Hippocampal formation (tissue), 2 donors: Measurements from ENCODE around the gene LIPJ.

Experiments used
- DNase-seq, 2 donors: peaks; one replicate each; lab custom pipeline; 2025; lab: John Stamatoyannopoulos, UW

LIPJ gene

DNA sequence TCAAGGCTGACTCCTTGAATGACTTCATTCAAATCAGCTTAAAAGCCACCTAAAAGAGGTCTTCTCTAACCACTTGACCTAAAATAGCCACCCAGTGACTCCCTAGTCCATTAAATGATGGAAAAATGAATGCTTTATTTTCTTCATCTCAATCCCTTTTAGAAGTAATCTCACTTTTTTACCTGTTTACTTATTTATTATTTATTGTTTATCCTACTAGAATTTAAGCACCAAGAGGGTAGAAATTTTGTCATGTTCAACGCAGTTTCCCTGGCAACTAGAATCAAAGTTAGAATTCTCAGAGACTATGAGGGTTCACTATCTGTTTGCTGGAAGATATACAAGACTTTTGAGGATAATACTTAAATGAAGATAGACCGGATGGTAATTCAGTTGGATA is at the start of gene LIPJ:
Gene LIPJ, plus strand, starts transcription at position 301 of the 400 bp plus-strand sequence. CDS start 3,926 bp downstream, outside the sequence.
- DNase-seq: no peak

DNA sequence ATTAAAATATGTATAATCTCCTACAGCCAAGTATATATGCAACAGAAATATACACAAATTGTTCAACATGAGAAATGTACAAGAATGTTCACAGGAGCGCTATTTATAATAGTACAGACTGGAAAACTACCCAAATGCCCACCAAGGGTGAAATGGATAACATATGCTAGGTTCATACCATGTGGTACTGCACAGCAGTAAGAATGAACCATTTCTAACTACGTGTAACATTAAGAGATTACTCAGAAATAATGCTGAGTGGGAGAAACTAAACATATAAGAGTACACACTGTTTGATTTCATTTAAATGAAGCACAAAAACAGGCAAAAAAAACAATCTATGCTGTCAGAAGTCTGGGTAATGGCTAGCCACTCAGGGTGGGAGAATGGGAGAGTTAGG is 49.2 kb upstream of the LIPJ start:
- no peak for DNase-seq

DNA sequence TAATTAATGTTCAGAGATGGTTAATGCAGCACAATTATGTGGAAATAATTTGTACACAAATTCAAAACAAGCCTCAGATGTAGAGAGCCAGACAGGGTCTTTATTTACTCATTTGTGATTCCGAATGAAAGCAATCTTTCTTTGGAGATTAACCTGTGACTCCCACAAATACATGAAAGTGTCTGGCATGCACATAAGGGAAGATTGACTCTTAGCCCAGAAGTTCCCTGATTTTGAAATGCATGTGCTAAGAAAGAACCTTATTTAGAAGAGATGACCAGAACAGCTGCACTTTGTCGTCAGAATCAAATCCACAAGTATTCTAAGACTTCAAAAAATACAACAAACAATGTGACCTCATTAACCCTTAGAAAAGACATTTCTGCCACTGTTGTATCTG is 48.5 kb upstream of the LIPJ start:
- DNase-seq: no peak

- DNase-seq: no peak
Observed at GRCh38 chr10:88540351-88540750, 46.2 kb upstream of the LIPJ start.

DNA sequence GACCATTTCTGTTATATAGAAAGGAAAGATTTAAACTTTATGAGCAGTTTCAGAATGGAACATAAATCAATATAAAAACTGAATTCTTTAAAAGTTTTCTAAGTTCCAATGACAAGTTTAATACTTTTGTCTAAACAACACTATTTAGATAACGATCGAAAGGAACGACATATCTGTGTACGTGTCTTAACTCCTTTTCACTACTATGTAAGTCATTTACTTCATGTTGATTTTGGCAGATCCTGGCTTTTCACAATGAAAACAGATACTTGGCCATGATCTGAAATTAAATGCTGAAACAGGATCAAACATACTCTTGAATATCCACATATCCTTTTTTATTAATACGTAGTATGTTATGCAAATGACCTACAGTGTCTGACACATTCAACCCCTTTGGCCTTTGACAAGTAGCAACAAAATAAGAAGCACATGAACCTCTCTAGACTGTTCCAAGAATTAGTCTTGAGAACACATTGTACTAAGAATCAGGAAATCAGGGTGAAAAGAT is 45.4 kb upstream of the LIPJ start:
- no peak for DNase-seq

DNA sequence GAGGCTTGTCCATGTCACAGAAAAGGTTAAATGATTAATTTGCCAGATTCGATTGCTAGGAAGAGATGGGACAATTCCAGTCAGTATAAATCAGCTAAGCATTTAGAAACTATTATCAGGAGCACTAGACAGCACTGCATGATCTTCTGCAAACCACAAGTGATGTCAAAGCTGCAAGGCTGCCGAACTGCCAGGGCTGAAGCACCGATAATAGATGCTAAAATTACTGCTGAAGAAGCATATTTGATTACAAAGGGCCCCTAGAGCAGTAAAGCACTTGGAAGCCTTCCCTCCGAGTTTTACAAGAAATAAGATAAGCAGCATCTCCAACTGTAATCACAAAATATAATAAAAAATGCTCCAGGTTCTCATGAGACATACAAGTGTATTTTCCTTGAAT is 44.0 kb upstream of the LIPJ start:
- DNase-seq: no peak

GRCh38 chr10:88544140-88544870 is 42.3 kb upstream of the LIPJ start:
- no peak for DNase-seq

DNA sequence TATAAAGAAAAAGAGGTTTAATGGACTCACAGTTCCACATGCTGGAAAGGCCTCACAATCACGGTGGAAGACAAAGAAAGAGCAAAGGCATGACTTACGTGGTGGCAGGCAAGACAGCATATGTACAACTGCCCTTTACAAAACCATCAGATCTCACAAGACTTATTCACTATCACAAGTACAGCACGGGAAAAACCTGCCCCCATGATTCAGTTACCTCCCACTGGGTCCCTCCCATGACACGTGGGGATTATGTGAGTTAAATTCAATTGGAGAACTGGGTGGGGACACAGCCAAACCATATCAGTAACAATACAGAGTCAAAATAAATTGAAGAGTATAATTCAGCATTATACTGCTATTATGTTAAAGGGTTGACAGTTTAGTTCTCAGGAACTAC is 41.2 kb upstream of the LIPJ start:
- DNase-seq: no peak

DNA sequence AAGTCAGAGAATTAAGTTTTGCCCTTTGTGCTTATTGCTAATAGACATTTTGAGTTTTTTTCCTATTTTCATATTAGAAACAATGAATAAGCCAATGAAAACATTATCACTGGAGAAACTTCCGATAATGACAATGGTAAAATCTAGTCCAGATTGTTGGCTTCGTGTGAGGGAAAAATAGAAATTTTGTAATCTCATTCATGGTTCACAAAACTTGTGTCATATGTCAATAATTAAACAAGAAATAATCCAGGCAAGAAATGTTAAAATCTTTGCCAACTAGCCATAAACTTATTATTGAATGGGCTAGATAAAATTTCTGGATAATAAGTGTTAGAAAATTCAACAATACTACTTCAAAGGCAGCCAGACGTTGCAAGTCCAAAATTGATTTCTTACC is 40.1 kb upstream of the LIPJ start:
- no peak for DNase-seq

DNA sequence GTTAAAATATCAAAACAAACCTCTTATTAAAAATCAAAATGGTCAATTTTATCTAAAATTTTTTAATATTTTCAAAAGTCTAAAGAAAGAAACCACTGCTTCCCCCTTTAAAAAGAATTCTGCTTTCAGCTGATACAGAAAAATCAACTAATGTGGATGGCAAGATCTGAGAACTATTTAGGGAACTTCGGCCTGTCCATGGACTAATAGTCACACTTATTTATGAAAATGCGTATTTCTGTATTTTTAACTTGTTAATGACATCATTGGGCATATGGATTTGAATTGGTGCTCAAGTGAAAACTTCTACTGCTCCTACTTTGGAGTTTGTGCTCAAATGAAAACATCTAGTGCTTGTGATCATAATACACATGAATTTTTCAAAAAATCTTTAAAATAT is 35.3 kb upstream of the LIPJ start:
- DNase-seq: no peak

DNA sequence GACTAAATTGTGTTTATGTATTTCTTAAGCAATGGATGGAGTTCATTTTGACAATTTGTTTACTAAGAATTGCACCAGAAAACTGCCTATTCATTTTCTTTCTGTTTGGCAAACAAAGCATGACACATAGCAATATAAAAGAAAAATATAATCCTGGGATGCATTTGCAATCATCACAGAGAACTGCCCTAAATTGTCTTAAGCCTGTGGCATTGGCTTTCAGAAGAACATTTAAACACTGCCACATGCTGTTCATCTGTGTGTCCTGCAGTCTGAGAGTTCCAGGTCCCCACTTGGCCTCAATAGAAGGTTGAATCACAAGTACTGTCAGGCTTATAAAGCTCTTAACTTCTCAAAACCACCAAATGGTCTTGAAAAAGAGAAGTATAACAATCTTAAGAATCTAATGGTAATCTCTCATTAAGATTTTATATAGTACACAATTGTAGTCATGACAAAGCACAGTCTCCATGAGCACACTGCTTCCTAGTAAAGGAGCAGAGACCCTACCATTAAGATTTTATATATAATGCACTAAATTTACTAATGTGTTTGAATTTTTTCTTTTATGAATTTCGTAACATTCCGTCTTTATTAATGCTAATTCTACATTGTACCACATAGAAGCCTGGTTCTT is 33.3 kb upstream of the LIPJ start:
- DNase-seq: peak; percentile 25 to 68

DNA sequence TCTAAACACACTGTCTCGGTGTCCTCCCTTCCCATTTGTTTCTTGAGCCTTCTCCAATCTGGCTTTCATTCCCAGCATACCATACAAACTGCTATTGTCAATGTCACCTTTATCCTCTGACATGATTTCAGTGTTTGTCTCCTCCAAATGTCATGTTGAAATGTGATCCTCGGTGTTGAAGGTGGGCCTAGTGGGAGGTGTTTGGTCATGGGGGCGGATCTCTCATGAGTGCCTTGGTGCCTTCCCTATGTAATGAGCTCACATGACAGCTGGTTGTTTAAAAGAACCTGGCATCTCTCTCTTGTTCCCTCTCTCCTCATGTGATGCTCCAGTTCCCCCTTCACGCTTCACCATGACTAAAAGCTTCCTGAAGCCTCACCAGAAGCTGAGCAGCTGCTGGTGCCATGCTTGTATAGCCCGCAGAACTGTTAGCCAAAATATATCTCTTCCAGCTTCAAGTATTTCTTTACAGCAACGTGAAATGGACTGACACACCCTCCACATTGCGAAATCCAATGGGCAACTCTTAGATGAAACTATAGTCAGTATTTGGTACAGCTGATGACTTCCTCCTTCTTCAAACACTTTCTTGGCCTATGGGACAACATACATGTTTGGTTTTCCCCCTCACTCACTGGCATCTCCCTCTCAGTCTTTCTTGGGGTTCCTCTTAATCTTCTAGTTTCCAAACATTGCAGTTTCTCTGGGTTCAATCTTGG is 31.2 kb upstream of the LIPJ start:
- DNase-seq: no peak

DNA sequence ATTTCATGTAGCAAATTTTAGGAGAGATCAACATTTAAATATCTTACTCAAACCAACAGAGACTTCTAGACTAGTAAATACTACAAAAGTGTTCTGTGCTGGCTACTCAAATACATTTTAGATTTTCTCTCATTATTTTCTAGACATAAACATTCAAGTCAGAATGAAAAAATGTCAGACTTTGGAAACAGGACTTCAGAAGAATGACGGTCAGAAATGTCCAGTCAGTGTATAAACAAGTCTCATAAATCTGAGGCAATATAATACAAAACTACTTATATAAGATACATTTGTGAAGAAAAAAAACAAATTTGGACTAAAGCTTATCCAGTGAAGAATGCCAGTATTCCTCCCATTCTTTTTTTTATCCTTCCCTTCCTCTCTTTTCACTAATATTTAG is 29.3 kb upstream of the LIPJ start:
- DNase-seq: no peak

DNA sequence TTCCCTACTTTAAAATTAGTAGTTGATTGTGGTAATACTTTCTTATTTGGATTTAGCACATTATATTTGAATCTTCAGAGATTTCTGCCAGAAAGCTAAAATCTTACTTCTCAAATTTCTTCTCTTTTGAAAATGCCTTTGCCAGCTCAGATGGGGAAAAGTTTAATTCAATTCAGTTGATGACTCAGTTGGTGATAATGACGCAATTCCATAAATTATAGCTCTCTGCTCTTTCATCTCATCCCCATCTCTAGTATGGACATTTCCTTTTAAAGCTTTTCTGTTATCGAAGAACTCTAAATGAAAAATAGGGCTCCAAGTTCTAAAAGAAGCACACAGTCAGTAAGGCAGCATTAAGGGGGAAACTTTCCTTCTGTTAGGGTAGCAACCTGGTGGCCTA is 28.9 kb upstream of the LIPJ start:
- no peak for DNase-seq

DNA sequence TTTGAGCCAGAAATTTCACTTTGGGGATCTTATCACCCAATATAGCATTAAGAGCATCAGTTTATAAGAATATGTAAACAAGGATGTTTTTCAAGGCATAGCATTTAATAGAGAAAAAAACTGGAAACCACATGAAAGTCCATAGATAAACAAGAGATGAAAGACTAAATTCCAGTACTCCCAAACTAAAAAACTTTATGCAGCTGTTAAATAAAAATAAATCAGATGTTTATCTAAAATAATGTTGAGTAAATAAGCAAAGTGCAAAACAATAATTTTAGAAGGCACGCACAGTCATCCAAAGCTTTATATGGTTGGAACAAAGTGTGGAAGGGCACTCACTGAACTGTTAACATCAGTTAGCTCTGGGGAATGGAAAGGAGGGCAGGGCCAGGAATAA is 24.4 kb upstream of the LIPJ start:
- DNase-seq: no peak

GRCh38 chr10:88565072-88565471 is 21.5 kb upstream of the LIPJ start:
- peak in 1 of 2 donors; percentile 14 for DNase-seq

- DNase-seq: no peak
Observed at GRCh38 chr10:88582411-88582805, 4.2 kb upstream of the LIPJ start.

- peak; percentile 66 to 83 for DNase-seq
Observed at GRCh38 chr10:88582806-88583583, 3.6 kb upstream of the LIPJ start, which contains the start of gene RNLS. Gene RNLS, minus strand, starts transcription at chr10:88583318.

GRCh38 chr10:88583584-88583957 is 3.0 kb upstream of the LIPJ start:
- no peak for DNase-seq

GRCh38 chr10:88592381-88592780 is 5.8 kb downstream of the LIPJ start:
- no peak for DNase-seq

- no peak for DNase-seq
Observed at GRCh38 chr10:88592906-88593305, 6.3 kb downstream of the LIPJ start.

GRCh38 chr10:88594482-88594881 is 7.9 kb downstream of the LIPJ start:
- DNase-seq: no peak
